ENCODE results near the gene COX10.
"Not testable (repeated sequence)": the region's sequence is repeated elsewhere in the genome, so short reads cannot be mapped to it uniquely, and the experiment has no call there.

COX10 gene

DNA sequence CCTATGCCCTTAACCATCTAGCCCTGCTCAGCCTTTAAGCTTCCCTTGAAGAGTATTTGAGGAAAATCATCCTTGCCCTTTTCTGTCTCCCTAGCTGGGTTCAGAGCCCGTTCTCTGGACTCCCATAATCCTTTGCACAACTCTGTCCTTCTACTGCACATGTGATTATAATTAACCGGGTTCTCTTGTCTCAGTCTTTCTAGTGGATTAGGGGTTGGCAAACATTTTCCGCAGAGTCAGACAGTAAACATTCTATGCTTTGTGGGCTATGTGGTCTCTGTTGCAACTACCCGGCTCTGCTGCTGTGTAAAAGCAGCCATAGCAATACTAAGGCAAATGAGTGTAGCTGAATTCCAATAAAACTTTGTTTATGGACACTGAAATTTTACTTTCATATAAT, 87.4 kb downstream of the COX10 start:
- H3K27ac ChIP-seq, result no peak overlapping the region
- no peak for TF ChIP-seq CTCF (conservative IDR thresholded peaks at IDR 0.05)
- no peak for TF ChIP-seq ZFX (IDR thresholded peaks at IDR 0.05)

GRCh38 chr17:14157822-14158221, 88.5 kb downstream of the COX10 start:
- H3K27ac ChIP-seq, result no peak overlapping the region
- no peak for TF ChIP-seq CTCF (conservative IDR thresholded peaks at IDR 0.05)
- TF ChIP-seq ZFX (IDR thresholded peaks at IDR 0.05), result no peak

- H3K27ac ChIP-seq, result no peak overlapping the region
- TF ChIP-seq ZFX (IDR thresholded peaks at IDR 0.05), result no peak
Observed at GRCh38 chr17:14158707-14159106, 89.4 kb downstream of the COX10 start.

DNA sequence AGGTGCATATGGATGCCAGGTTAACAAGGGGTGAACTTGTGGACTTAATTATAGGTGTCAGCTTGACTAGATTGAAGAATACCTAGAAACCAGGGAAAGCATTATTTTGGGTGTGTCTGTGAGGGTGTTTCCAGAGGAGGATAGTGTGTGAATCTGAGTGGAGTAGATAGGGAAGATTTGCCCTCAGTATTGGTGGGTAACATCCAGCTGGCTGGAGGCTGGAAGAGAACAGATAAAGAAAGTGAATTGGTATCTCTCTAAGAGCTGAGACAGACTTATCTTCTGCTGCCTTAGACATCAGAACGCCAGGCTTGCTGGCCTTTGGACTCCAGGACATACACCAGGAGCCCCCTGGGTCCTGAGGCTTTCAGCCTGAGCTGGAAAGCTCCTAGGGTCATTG, 92.1 kb downstream of the COX10 start:
- TF ChIP-seq CTCF (conservative IDR thresholded peaks at IDR 0.05) (no peak), ZFX (IDR thresholded peaks at IDR 0.05) (no peak)
- no peak overlapping the region for H3K27ac ChIP-seq

- no peak overlapping the region for H3K27ac ChIP-seq
- TF ChIP-seq CTCF (conservative IDR thresholded peaks at IDR 0.05) (no peak), ZFX (IDR thresholded peaks at IDR 0.05) (no peak)
Observed at GRCh38 chr17:14165616-14166015, 96.3 kb downstream of the COX10 start.

DNA sequence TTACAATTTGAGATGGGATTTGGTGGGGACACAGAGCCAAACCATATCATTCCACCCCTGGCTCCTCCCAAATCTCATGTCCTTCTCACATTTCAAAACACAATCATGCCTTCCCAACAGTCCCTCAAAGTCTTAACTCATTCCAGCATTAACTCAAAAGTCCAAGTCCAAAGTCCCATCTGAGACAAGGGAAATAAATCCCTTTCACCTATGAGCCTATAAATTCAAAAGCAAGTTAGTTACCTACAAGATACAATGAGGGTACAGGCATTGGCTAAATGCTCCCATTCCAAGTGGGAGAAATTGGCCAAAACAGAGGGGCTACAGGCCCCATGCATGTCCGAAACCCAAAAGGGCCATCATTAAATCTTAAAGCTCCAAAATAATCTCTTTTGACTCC, 98.5 kb downstream of the COX10 start:
- H3K27ac ChIP-seq, result not testable (repeated sequence)

- no peak for TF ChIP-seq CTCF (conservative IDR thresholded peaks at IDR 0.05)
- TF ChIP-seq ZFX (IDR thresholded peaks at IDR 0.05), result no peak
- no peak overlapping the region for H3K27ac ChIP-seq
Observed at GRCh38 chr17:14168582-14168981, 99.3 kb downstream of the COX10 start.

GRCh38 chr17:14169287-14169686, 100.0 kb downstream of the COX10 start:
- no peak overlapping the region for H3K27ac ChIP-seq
- TF ChIP-seq ZFX (IDR thresholded peaks at IDR 0.05), result no peak
- TF ChIP-seq CTCF (conservative IDR thresholded peaks at IDR 0.05), result no peak

- H3K27ac ChIP-seq, result no peak overlapping the region
- TF ChIP-seq ZFX (IDR thresholded peaks at IDR 0.05) (no peak), CTCF (conservative IDR thresholded peaks at IDR 0.05) (no peak)
Observed at GRCh38 chr17:14169901-14170300, 100.6 kb downstream of the COX10 start.

DNA sequence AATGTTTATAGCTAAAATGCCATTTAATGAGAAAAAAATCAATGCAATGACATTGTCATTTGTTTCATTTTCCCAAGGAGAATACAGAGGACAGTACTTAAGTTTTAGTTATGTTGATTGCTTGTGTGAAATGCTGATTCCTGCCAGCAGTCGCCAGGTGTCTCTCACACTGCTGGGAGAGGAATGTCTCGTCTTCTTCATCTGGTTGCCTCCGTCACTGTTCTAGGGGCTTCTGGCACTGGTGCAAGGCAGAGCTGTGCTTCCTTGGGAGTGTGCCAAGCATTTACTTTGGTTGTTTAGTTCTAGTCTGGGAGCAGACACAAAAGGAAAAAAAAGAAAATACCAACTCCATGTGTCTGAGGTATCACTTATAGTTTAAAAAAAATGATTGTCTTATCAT, 107.7 kb downstream of the COX10 start:
- H3K27ac ChIP-seq, result not testable (repeated sequence)

GRCh38 chr17:14177801-14178200, 108.5 kb downstream of the COX10 start:
- not testable (repeated sequence) for H3K27ac ChIP-seq

DNA sequence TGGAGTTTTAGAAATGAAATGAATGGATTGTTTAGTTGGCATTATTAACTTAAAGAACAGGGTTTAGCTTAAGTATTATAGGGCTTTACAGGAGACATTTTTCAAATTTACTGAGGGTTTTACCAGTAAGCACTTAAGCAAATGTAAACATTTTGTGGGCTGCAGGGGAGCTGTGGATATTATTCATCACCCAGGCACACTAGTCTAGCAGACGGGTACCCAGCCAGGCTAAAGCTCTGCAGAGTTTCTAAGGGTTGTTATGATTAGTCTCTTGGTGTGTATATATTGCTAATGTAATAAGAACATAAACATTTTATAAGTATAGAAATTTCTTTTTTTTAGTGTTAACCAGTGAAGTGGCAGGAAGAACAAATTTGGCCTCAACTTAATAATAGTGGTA, 110.6 kb downstream of the COX10 start:
- H3K27ac ChIP-seq, result not testable (repeated sequence)

DNA sequence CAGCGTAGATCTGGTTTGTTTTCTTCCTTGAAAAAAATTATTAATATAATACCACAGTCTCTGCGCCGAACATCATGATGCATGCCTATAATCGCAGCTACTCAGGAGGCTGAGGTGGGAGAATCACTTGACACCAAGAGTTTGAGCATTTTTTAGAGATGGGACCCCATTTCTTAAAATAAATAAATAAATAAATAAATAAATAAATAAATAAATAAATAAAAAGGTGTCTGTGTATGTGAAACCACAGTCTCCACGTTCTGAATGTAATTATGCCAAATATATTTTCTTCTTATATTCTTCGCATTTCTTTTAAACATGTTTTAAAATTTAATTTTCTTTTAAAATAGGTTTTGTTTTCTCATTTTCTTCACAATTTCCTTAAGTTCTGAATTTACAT, 112.8 kb downstream of the COX10 start:
- H3K27ac ChIP-seq, result not testable (repeated sequence)
